Trophoblast cell (in vitro differentiated cells and primary cell): ENCODE measurements around the gene ZMAT5.
A peak's percentile ranks its signal among the peaks of the same experiment; 100 is the strongest.

ENCODE experiments used
- DNase-seq, 2 donors: peaks; one replicate each; pipeline ENCODE4 v3.0.0-alpha.2; 2016
- H2AFZ ChIP-seq: 2 replicates; pipeline ENCODE4 v1.6.1; 2013; ENCODE audit warnings: low read length, moderate library complexity, mild to moderate bottlenecking; ENCODE audit not compliant: insufficient read depth, poor library complexity
- H2AK5ac ChIP-seq: 2 replicates; pipeline ENCODE4 v1.6.1; 2013; ENCODE audit warnings: mild to moderate bottlenecking, low read length
- H2BK120ac ChIP-seq: 2 replicates; pipeline ENCODE4 v1.6.1; 2013; ENCODE audit warnings: low read length, mild to moderate bottlenecking, moderate library complexity; ENCODE audit not compliant: insufficient read depth, poor library complexity
- H2BK12ac ChIP-seq: 2 replicates; pipeline ENCODE4 v1.6.1; 2013; ENCODE audit warnings: mild to moderate bottlenecking, low read length, moderate library complexity
- H2BK5ac ChIP-seq: 2 replicates; pipeline ENCODE4 v1.6.1; 2013; ENCODE audit warnings: low read length, low read depth, moderate library complexity, mild to moderate bottlenecking; ENCODE audit not compliant: poor library complexity
- H3K14ac ChIP-seq: 2 replicates; pipeline ENCODE4 v1.6.1; 2013; ENCODE audit warnings: mild to moderate bottlenecking, low read length
- H3K18ac ChIP-seq: 2 replicates; pipeline ENCODE4 v1.6.1; 2013; ENCODE audit warnings: mild to moderate bottlenecking, low read length
- H3K23ac ChIP-seq: 2 replicates; pipeline ENCODE4 v1.6.1; 2013; ENCODE audit warnings: low read length
- H3K27ac ChIP-seq: 2 replicates; pipeline ENCODE4 v1.5.1; 2013; ENCODE audit warnings: low read depth, mild to moderate bottlenecking, inconsistent platforms, low read length, moderate library complexity
- H3K27me3 ChIP-seq: 2 replicates; pipeline ENCODE4 v1.6.1; 2013; ENCODE audit warnings: inconsistent platforms, mild to moderate bottlenecking, low read length, moderate library complexity; ENCODE audit not compliant: insufficient read depth
- H3K36me3 ChIP-seq, 2 experiments: 1 replicate in 1 of 2; 2 replicates in 1 of 2; pipeline ENCODE4 v1.6.1; 2013; ENCODE audit warnings: low read length in 2 of 2, mild to moderate bottlenecking in 2 of 2, moderate library complexity in 1 of 2; ENCODE audit not compliant: insufficient read depth in 2 of 2, control insufficient read depth in 1 of 2
- H3K4ac ChIP-seq: 2 replicates; pipeline ENCODE4 v1.6.1; 2013; ENCODE audit warnings: low read depth, mild to moderate bottlenecking, low read length, moderate library complexity
- H3K4me1 ChIP-seq, 2 experiments: 1 replicate in 1 of 2; 2 replicates in 1 of 2; pipeline ENCODE4 v1.6.1; 2013; ENCODE audit warnings: low read length in 2 of 2, mild to moderate bottlenecking in 2 of 2, moderate library complexity in 1 of 2; ENCODE audit not compliant: insufficient read depth in 2 of 2, control insufficient read depth in 1 of 2
- H3K4me2 ChIP-seq: 2 replicates; pipeline ENCODE4 v1.6.1; 2013; ENCODE audit warnings: inconsistent platforms, mild to moderate bottlenecking, low read length, moderate library complexity
- H3K4me3 ChIP-seq: 2 replicates; pipeline ENCODE4 v1.5.1; 2013; ENCODE audit warnings: mild to moderate bottlenecking, low read depth, low read length, inconsistent platforms
- H3K79me1 ChIP-seq: one replicate; pipeline ENCODE4 v1.6.1; 2013; ENCODE audit warnings: low read length
- H3K79me2 ChIP-seq: 2 replicates; pipeline ENCODE4 v1.6.1; 2013; ENCODE audit warnings: low read length, mild to moderate bottlenecking; ENCODE audit not compliant: control insufficient read depth, insufficient read depth, poor library complexity
- H3K9ac ChIP-seq: 2 replicates; pipeline ENCODE4 v1.6.1; 2013; ENCODE audit warnings: mild to moderate bottlenecking, low read length
- H3K9me3 ChIP-seq: 2 replicates; pipeline ENCODE4 v1.6.1; 2013; ENCODE audit warnings: low read depth, mild to moderate bottlenecking, control low read depth, inconsistent platforms, low read length; ENCODE audit not compliant: insufficient read depth
- H4K12ac ChIP-seq: 2 replicates; pipeline ENCODE4 v1.6.1; 2013; ENCODE audit warnings: low read depth, mild to moderate bottlenecking, low read length, moderate library complexity
- H4K8ac ChIP-seq: 2 replicates; pipeline ENCODE4 v1.6.1; 2013; ENCODE audit warnings: low read depth, mild to moderate bottlenecking, low read length, moderate library complexity
- H4K91ac ChIP-seq: one replicate; pipeline ENCODE4 v1.6.1; 2013; ENCODE audit warnings: low read depth, mild to moderate bottlenecking, low read length, moderate library complexity
- WGBS: extraction: QIAGEN DNeasy Blood & Tissue Kit; methylation state at CpG from one replicate; pipeline ENCODE4 v1.1.7; 2013; ENCODE audit warnings: missing lambda C conversion rate; ENCODE audit not compliant: insufficient read length, insufficient coverage; ENCODE audit errors: extremely low coverage; 5-methylcytosine and 5-hydroxymethylcytosine counted together

The ZMAT5 gene

GRCh38 chr22:29784451-29785361 lies 17.9 kb upstream of the ZMAT5 start:
- H2BK12ac ChIP-seq: no peak overlapping the region
- no peaks in the 10 kb centered on the region for H3K9me3 ChIP-seq
- no peak overlapping the region for H4K91ac ChIP-seq
- H3K4me1 ChIP-seq: peaks cover 21 to 23% of the 10 kb centered on the region in 2 experiments
- no CpG with 5 or more reads among the region's 9 CpGs for WGBS
- DNase-seq: no peak
- no peak overlapping the region for H2BK5ac ChIP-seq
- H3K9ac ChIP-seq: no peak overlapping the region
- no peak overlapping the region for H3K14ac ChIP-seq
- H3K79me2 ChIP-seq: no peaks in the 10 kb centered on the region
- no peak overlapping the region for H3K27ac ChIP-seq
- H3K79me1 ChIP-seq: no peaks in the 10 kb centered on the region
- H2AFZ ChIP-seq: no peak overlapping the region
- H3K18ac ChIP-seq: no peak overlapping the region
- H4K12ac ChIP-seq: no peak overlapping the region
- H3K23ac ChIP-seq: no peak overlapping the region
- H3K36me3 ChIP-seq: peaks cover 17 to 20% of the 10 kb centered on the region in 2 experiments
- H3K4me2 ChIP-seq: no peak overlapping the region
- no peak overlapping the region for H4K8ac ChIP-seq
- H2BK120ac ChIP-seq: no peak overlapping the region
- no peaks in the 10 kb centered on the region for H3K27me3 ChIP-seq
- no peak overlapping the region for H3K4ac ChIP-seq
- no peak overlapping the region for H2AK5ac ChIP-seq
- no peak overlapping the region for H3K4me3 ChIP-seq

GRCh38 chr22:29782061-29782845 lies 15.4 kb upstream of the ZMAT5 start:
- Histone ChIP-seq H2BK5ac (no peak overlapping the region), H3K79me2 (no peaks in the 10 kb centered on the region), H2AK5ac (no peak overlapping the region), H2BK120ac (no peak overlapping the region), H2BK12ac (peak overlapping the region; percentile 10), H3K18ac (no peak overlapping the region), H3K4me2 (no peak overlapping the region), H4K91ac (peak overlapping the region; percentile 57), H3K36me3 (no peaks in the 10 kb centered on the region), H3K14ac (no peak overlapping the region), H3K4me3 (no peak overlapping the region), H3K9ac (no peak overlapping the region), H3K23ac (no peak overlapping the region), H4K12ac (no peak overlapping the region), H3K79me1 (no peaks in the 10 kb centered on the region), H3K27ac (no peak overlapping the region), H3K4me1 (peaks cover 10 to 17% of the 10 kb centered on the region in 2 experiments), H3K9me3 (no peaks in the 10 kb centered on the region), H3K4ac (no peak overlapping the region), H2AFZ (no peak overlapping the region), H3K27me3 (no peaks in the 10 kb centered on the region), H4K8ac (no peak overlapping the region)
- no peak for DNase-seq
- no CpG with 5 or more reads among the region's 7 CpGs for WGBS

GRCh38 chr22:29780748-29781676 lies 14.2 kb upstream of the ZMAT5 start:
- H3K27ac ChIP-seq: no peak overlapping the region
- H3K23ac ChIP-seq: no peak overlapping the region
- H3K4ac ChIP-seq: no peak overlapping the region
- H3K27me3 ChIP-seq: no peaks in the 10 kb centered on the region
- no peaks in the 10 kb centered on the region for H3K36me3 ChIP-seq
- H3K4me3 ChIP-seq: no peak overlapping the region
- no CpG with 5 or more reads among the region's 8 CpGs for WGBS
- DNase-seq: no peak
- H4K8ac ChIP-seq: peak overlapping the region; percentile 47
- H3K4me1 ChIP-seq: peaks cover 6 to 13% of the 10 kb centered on the region in 2 experiments
- H3K18ac ChIP-seq: no peak overlapping the region
- no peak overlapping the region for H3K9ac ChIP-seq
- no peak overlapping the region for H2BK120ac ChIP-seq
- no peak overlapping the region for H2AK5ac ChIP-seq
- peak overlapping the region; percentile 28 for H2AFZ ChIP-seq
- H3K9me3 ChIP-seq: no peaks in the 10 kb centered on the region
- no peak overlapping the region for H4K12ac ChIP-seq
- no peak overlapping the region for H4K91ac ChIP-seq
- no peak overlapping the region for H2BK5ac ChIP-seq
- no peak overlapping the region for H3K4me2 ChIP-seq
- H2BK12ac ChIP-seq: no peak overlapping the region
- no peak overlapping the region for H3K14ac ChIP-seq
- H3K79me1 ChIP-seq: no peaks in the 10 kb centered on the region
- no peaks in the 10 kb centered on the region for H3K79me2 ChIP-seq

DNA sequence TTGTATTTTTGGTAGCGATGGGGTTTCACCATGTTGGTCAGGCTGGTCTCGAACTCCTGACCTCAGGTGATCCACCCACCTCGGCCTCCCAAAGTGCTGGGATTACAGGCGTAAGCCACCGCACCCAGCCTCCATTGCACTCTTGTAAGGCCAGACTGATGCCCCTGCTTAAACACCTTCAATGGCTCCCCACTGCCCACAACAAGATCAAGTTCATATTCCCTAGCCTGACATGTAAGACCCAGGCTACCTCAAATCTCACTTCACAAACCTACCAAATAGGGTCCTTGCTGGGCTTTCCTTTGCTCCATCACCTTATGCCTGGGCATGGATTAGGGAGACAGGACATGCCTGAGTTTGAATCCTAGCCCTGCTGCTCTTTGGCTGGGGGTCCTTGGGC lies 13.4 kb upstream of the ZMAT5 start:
- Histone ChIP-seq H2AFZ (no peak overlapping the region), H4K8ac (no peak overlapping the region), H4K91ac (no peak overlapping the region), H3K4ac (no peak overlapping the region), H3K14ac (no peak overlapping the region), H3K36me3 (no peaks in the 10 kb centered on the region), H3K79me1 (no peaks in the 10 kb centered on the region), H3K9me3 (no peaks in the 10 kb centered on the region), H4K12ac (no peak overlapping the region), H3K9ac (no peak overlapping the region), H3K4me2 (no peak overlapping the region), H3K18ac (no peak overlapping the region), H3K4me1 (peaks cover 6 to 13% of the 10 kb centered on the region in 2 experiments), H2BK5ac (no peak overlapping the region), H3K79me2 (no peaks in the 10 kb centered on the region), H2BK12ac (no peak overlapping the region), H3K4me3 (no peak overlapping the region), H3K27ac (no peak overlapping the region), H3K23ac (no peak overlapping the region), H2BK120ac (no peak overlapping the region), H2AK5ac (no peak overlapping the region), H3K27me3 (no peaks in the 10 kb centered on the region)
- no peak for DNase-seq
- no CpG with 5 or more reads among the region's 5 CpGs for WGBS
